ENCODE results near the gene TWIST2.

The TWIST2 gene

GRCh38 chr2:238864207-238865014 is 16.5 kb downstream of the TWIST2 start:
- no peak overlapping the region for H3K27ac ChIP-seq (replicated peaks)
- H3K27me3 ChIP-seq (ENCODE audit: insufficient read depth, poor library complexity, severe bottlenecking): no peaks in the 10 kb centered on the region
- no peak for DNase-seq (ENCODE audit: low read depth in 1 of 2, low spot score in 1 of 2)
- H3K4me3 ChIP-seq (replicated peaks; ENCODE audit: insufficient read depth, low read length): no peak overlapping the region
- TF ChIP-seq REST (IDR thresholded peaks at IDR 0.05; ENCODE audit: insufficient replicate concordance, low read depth): no peak
- TF ChIP-seq, protein P1, sequence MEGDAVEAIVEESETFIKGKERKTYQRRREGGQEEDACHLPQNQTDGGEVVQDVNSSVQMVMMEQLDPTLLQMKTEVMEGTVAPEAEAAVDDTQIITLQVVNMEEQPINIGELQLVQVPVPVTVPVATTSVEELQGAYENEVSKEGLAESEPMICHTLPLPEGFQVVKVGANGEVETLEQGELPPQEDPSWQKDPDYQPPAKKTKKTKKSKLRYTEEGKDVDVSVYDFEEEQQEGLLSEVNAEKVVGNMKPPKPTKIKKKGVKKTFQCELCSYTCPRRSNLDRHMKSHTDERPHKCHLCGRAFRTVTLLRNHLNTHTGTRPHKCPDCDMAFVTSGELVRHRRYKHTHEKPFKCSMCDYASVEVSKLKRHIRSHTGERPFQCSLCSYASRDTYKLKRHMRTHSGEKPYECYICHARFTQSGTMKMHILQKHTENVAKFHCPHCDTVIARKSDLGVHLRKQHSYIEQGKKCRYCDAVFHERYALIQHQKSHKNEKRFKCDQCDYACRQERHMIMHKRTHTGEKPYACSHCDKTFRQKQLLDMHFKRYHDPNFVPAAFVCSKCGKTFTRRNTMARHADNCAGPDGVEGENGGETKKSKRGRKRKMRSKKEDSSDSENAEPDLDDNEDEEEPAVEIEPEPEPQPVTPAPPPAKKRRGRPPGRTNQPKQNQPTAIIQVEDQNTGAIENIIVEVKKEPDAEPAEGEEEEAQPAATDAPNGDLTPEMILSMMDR (IDR thresholded peaks at IDR 0.05; ENCODE audit: insufficient read depth, low read length): no peak
- TF ChIP-seq GABPA (IDR thresholded peaks at IDR 0.05; ENCODE audit: low read depth): no peak
- no peak for TF ChIP-seq POLR2AphosphoS5 (IDR thresholded peaks at IDR 0.05; ENCODE audit: low read depth)
- no peak for TF ChIP-seq SPI1 (IDR thresholded peaks at IDR 0.05; ENCODE audit: borderline replicate concordance, low read depth)

- TF ChIP-seq, protein P1 (IDR thresholded peaks at IDR 0.05; ENCODE audit: insufficient read depth, low read length): no peak
- TF ChIP-seq POLR2AphosphoS5 (IDR thresholded peaks at IDR 0.05; ENCODE audit: low read depth): no peak
- no peak for TF ChIP-seq REST (IDR thresholded peaks at IDR 0.05; ENCODE audit: insufficient replicate concordance, low read depth)
- TF ChIP-seq SPI1 (IDR thresholded peaks at IDR 0.05; ENCODE audit: borderline replicate concordance, low read depth): no peak
- TF ChIP-seq GABPA (IDR thresholded peaks at IDR 0.05; ENCODE audit: low read depth): no peak
- Histone ChIP-seq H3K27ac (replicated peaks) (no peak overlapping the region), H3K27me3 (ENCODE audit: insufficient read depth, poor library complexity, severe bottlenecking) (no peaks in the 10 kb centered on the region), H3K4me3 (replicated peaks; ENCODE audit: insufficient read depth, low read length) (no peak overlapping the region)
- no peak for DNase-seq (ENCODE audit: low read depth in 1 of 2, low spot score in 1 of 2)
Observed at GRCh38 chr2:238865015-238865719, 17.3 kb downstream of the TWIST2 start.

DNA sequence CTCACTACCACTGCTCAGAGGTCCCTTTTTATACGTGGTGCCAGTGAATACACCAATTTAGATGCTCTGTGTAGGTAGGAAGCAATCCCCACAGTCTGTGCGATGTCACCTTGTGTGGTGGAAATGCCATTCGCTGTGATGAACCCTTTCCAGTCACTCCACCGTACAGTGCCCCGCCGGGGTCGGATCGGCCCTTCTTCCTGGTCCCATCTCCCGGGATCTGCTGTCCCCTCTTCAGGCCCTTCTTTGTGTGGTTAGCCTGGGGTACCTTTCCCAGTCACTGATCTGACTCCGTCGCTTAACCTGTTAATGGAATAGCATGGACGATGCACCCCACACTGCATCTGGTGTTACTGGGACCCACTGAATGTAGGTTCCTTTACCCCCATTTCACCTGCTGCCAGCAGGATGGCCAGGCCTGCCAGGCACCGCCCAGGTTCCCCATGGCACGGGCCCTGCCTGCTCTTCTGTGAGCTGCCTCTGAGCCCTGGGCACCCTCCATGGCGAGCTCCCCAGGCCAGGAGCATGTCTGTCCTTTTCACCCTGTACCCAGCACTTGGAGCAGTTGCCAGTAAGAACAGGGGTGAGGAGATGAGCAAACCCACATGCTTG is 18.0 kb downstream of the TWIST2 start:
- no peak overlapping the region for H3K4me3 ChIP-seq (replicated peaks; ENCODE audit: insufficient read depth, low read length)
- no peaks in the 10 kb centered on the region for H3K27me3 ChIP-seq (ENCODE audit: insufficient read depth, poor library complexity, severe bottlenecking)
- DNase-seq (ENCODE audit: low read depth in 1 of 2, low spot score in 1 of 2): no peak
- no peak for TF ChIP-seq SPI1 (IDR thresholded peaks at IDR 0.05; ENCODE audit: borderline replicate concordance, low read depth)
- TF ChIP-seq REST (IDR thresholded peaks at IDR 0.05; ENCODE audit: insufficient replicate concordance, low read depth): no peak
- TF ChIP-seq POLR2AphosphoS5 (IDR thresholded peaks at IDR 0.05; ENCODE audit: low read depth): no peak
- no peak for TF ChIP-seq GABPA (IDR thresholded peaks at IDR 0.05; ENCODE audit: low read depth)
- TF ChIP-seq, protein P1 (IDR thresholded peaks at IDR 0.05; ENCODE audit: insufficient read depth, low read length): no peak
- H3K27ac ChIP-seq (replicated peaks): no peak overlapping the region

Data from HL-60 (cell line).